Measurements from ENCODE around the gene TMC8. TPM values are rescaled to one million over a fixed set of nuclear protein-coding genes. Genes with fewer than 3 reads are reported as not detected.

The TMC8 gene
- total RNA-seq, 1 donor from 2014 or later = 26.6 TPM

GRCh38 chr17:78173097-78173715 is 42.6 kb downstream of the TMC8 start:
- Histone ChIP-seq H3K27ac (peak overlapping the region; percentile 87), H3K27me3 (no peaks in the 10 kb centered on the region), H3K9me3 (no peaks in the 10 kb centered on the region), H3K4me3 (no peak overlapping the region), H3K4me1 (peaks cover 79% of the 10 kb centered on the region), H3K36me3 (peaks cover 26% of the 10 kb centered on the region)
- DNase-seq = no peak
- no peak for ATAC-seq
- intact Hi-C loops (cut with DNase I) = loop anchor here (10.0 kb wide), 1 partner anchor 58 kb away; no protein-coding TSS in a partner anchor
- TF ChIP-seq CTCF (IDR thresholded peaks at IDR 0.05) = no peak

GRCh38 chr17:78174346-78174869 is 43.8 kb downstream of the TMC8 start:
- Histone ChIP-seq H3K4me1 (peaks cover 81% of the 10 kb centered on the region), H3K4me3 (peak overlapping the region; percentile 23), H3K27me3 (no peaks in the 10 kb centered on the region), H3K36me3 (peaks cover 26% of the 10 kb centered on the region), H3K9me3 (no peaks in the 10 kb centered on the region), H3K27ac (peak overlapping the region; percentile 87)
- intact Hi-C loops (cut with DNase I) = loop anchor here (10.0 kb wide), 1 partner anchor 60 kb away; no protein-coding TSS in a partner anchor
- ATAC-seq (peak; percentile 89), DNase-seq (peak; percentile 97)
- peak; percentile 64 for TF ChIP-seq CTCF (IDR thresholded peaks at IDR 0.05)

- peak overlapping the region; percentile 87 for H3K27ac ChIP-seq
- H3K4me1 ChIP-seq = peaks cover 81% of the 10 kb centered on the region
- H3K9me3 ChIP-seq = no peaks in the 10 kb centered on the region
- ATAC-seq (peak; percentile 52), DNase-seq (no peak)
- no peaks in the 10 kb centered on the region for H3K27me3 ChIP-seq
- no peak for TF ChIP-seq CTCF (IDR thresholded peaks at IDR 0.05)
- intact Hi-C loops (cut with DNase I) = loop anchor here (10.0 kb wide), 1 partner anchor 60 kb away; no protein-coding TSS in a partner anchor
- H3K4me3 ChIP-seq = peak overlapping the region; percentile 23
- peaks cover 26% of the 10 kb centered on the region for H3K36me3 ChIP-seq
These were observed 44.5 kb downstream of the TMC8 start for GRCh38 chr17:78174870-78175642.

GRCh38 chr17:78175643-78175981 is 45.0 kb downstream of the TMC8 start:
- no peak for ATAC-seq
- peaks cover 84% of the 10 kb centered on the region for H3K4me1 ChIP-seq
- H3K36me3 ChIP-seq = peaks cover 25% of the 10 kb centered on the region
- H3K27ac ChIP-seq = peak overlapping the region; percentile 87
- H3K9me3 ChIP-seq = no peaks in the 10 kb centered on the region
- no peak for TF ChIP-seq CTCF (IDR thresholded peaks at IDR 0.05)
- intact Hi-C loops (cut with DNase I) = loop anchor here (10.0 kb wide), 1 partner anchor 61 kb away; no protein-coding TSS in a partner anchor
- H3K27me3 ChIP-seq = no peaks in the 10 kb centered on the region
- H3K4me3 ChIP-seq = peak overlapping the region; percentile 23
- DNase-seq = no peak

- Histone ChIP-seq H3K27ac (peak overlapping the region; percentile 87), H3K27me3 (no peaks in the 10 kb centered on the region), H3K36me3 (peaks cover 15% of the 10 kb centered on the region), H3K4me1 (peaks cover 75% of the 10 kb centered on the region), H3K4me3 (no peak overlapping the region), H3K9me3 (no peaks in the 10 kb centered on the region)
- intact Hi-C loops (cut with DNase I) = loop anchor here (10.0 kb wide), 1 partner anchor 62 kb away; no protein-coding TSS in a partner anchor
- peak; percentile 94 for TF ChIP-seq CTCF (IDR thresholded peaks at IDR 0.05)
- DNase-seq = peak; percentile 91
- peak; percentile 59 for ATAC-seq
These were observed 46.0 kb downstream of the TMC8 start for GRCh38 chr17:78176548-78177025.
